ENCODE measurements around the gene KCNK5. TPM values are rescaled to one million over a fixed set of nuclear protein-coding genes. Genes with fewer than 3 reads are reported as not detected.

Gene KCNK5
- total RNA-seq, 2 donors from 2014 or later = 1.1 to 2.0 TPM

DNA sequence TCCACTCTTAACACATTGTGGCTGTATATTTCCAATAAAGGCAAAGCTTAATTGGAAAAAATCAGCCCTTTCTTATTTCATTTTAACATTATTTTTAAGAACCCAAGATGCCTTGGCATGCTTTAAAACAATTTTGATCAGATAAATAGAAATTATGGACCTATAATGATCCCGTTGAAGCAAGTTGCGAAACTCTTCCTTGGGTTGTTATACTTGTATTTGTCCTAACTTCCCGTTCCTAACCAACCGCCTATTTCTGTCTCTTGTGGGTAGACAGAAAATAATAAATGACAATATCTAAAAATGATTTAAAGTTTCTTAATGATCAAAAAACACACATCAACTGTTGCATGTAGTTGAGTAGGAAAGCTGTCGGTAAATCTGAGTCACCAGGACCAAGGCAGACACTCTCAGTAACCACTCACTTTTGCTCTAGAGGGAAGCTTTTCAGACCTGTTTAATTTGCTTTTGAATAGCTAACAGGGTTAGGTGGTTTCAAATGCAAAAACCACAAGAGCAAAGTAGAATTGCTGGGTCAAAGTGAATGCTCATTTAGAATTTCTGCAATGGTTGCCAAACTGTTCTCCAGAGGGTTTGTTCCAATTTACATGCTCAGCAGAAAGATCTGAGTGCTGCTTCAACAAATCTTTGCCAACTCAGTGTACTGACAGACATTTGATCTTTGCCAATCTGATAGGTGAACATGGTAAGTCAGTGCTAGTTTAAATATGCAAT, 34.2 kb upstream of the KCNK5 start:
- DNase-seq (ENCODE audit: low spot score) = no peak
- Histone ChIP-seq H3K36me3 (no peaks in the 10 kb centered on the region), H3K27ac (no peak overlapping the region), H3K4me3 (no peak overlapping the region), H3K9me3 (no peaks in the 10 kb centered on the region), H3K27me3 (no peaks in the 10 kb centered on the region), H3K4me1 (no peaks in the 10 kb centered on the region)
- TF ChIP-seq, protein P1, sequence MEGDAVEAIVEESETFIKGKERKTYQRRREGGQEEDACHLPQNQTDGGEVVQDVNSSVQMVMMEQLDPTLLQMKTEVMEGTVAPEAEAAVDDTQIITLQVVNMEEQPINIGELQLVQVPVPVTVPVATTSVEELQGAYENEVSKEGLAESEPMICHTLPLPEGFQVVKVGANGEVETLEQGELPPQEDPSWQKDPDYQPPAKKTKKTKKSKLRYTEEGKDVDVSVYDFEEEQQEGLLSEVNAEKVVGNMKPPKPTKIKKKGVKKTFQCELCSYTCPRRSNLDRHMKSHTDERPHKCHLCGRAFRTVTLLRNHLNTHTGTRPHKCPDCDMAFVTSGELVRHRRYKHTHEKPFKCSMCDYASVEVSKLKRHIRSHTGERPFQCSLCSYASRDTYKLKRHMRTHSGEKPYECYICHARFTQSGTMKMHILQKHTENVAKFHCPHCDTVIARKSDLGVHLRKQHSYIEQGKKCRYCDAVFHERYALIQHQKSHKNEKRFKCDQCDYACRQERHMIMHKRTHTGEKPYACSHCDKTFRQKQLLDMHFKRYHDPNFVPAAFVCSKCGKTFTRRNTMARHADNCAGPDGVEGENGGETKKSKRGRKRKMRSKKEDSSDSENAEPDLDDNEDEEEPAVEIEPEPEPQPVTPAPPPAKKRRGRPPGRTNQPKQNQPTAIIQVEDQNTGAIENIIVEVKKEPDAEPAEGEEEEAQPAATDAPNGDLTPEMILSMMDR (IDR thresholded peaks at IDR 0.05) = no peak

DNA sequence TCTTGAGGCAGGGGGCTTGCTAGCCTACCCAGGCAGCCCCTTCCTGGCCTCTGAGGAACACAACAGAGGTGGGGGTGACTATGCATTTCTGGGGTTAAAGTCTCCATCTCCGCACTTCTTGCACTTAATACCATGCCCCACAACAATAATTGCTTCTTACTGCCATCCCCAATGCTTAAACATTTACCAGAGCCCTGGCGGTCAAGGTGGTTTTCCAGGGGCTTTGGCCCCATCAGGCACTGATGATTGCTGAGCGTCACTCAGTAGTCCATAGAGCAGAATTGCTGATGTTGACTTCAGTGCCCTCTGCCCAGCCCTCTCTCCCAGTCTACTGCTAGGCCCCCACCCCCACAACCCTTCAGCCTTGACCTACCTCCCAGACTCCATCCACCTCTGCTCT, 32.5 kb upstream of the KCNK5 start:
- DNase-seq (ENCODE audit: low spot score) = no peak
- Histone ChIP-seq H3K27ac (no peak overlapping the region), H3K27me3 (no peaks in the 10 kb centered on the region), H3K4me3 (no peak overlapping the region), H3K4me1 (no peaks in the 10 kb centered on the region), H3K36me3 (no peaks in the 10 kb centered on the region), H3K9me3 (no peaks in the 10 kb centered on the region)
- TF ChIP-seq, protein P1 (IDR thresholded peaks at IDR 0.05) = no peak

DNA sequence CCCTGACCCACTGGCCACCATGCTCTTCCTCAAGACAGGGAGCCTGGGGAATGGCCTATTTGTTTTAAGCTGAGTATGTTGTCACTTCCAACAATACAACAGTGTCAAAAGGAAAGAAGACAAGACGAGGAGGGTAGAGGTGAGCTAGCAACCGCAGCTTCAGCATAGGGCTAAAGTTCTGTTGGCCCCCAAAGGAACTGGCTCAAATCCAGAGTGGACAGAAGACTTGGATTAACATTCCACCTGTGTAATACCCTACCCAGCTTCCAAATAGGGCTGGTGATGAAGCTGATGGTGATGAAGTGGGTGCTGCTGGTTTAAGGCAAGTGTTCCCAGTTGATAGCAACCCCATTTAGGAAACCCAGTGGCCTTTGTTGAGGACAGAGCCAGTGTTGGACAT, 31.7 kb upstream of the KCNK5 start:
- no peaks in the 10 kb centered on the region for H3K9me3 ChIP-seq

DNA sequence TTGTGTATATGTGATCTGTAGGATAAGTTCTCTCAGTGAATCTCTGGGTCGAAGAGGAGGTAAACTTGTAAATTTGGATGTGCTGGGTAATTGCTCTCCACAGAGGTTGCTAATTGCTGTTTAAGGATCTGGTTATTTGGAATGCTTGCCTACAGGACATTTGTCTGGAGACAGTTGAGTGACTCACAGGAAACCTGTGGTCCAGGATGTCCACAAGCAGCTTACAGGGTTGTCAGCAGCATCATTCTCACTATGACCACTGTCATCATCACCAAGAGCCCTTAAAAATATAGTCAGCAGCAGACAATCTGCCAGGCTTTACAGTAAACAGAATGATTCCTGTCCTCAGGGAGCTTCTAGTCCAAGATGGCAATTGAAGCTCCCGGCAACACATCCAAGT, 31.2 kb upstream of the KCNK5 start:
- TF ChIP-seq, protein P1 (IDR thresholded peaks at IDR 0.05) = no peak
- Histone ChIP-seq H3K27ac (no peak overlapping the region), H3K9me3 (no peaks in the 10 kb centered on the region), H3K4me1 (no peaks in the 10 kb centered on the region), H3K27me3 (no peaks in the 10 kb centered on the region), H3K4me3 (no peak overlapping the region), H3K36me3 (no peaks in the 10 kb centered on the region)
- DNase-seq (ENCODE audit: low spot score) = no peak

More for the DNA sequence above, 31.7 kb upstream of the KCNK5 start:
- no peak overlapping the region for H3K4me3 ChIP-seq
- no peaks in the 10 kb centered on the region for H3K4me1 ChIP-seq
- H3K27ac ChIP-seq = no peak overlapping the region
- DNase-seq (ENCODE audit: low spot score) = no peak
- H3K36me3 ChIP-seq = no peaks in the 10 kb centered on the region
- TF ChIP-seq, protein P1 (IDR thresholded peaks at IDR 0.05) = no peak
- H3K27me3 ChIP-seq = no peaks in the 10 kb centered on the region

DNA sequence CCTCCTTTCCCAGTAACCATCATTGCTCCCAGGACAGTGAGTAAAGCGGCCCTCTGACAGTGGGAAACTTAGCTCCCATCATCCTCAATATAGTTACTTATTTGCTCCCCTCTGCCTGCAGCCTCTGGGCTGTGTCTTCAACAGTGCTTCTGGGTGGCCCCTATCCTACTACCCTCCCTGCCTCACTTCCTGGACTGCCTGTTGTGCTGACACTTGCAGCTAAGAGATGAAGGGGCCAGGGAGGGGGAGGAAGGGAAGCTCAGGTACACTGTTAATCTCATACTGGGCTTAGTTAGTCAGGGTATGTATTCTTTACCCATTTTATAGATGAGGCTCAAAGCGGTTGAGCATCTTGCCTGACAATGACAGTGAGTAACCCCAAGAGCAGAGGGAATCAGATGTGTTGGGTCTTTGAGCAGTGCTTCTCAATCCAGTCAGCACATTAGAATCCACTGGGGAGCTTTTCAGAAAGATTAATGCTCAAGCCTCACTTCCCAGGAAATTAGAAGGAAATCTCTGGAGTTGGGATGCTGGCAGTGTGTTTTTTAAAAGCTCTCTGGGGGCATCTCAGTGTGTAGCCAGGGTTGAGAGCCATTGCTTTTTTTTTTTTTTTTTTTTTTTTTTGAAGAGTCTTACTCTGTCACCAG, 27.1 kb upstream of the KCNK5 start:
- H3K9me3 ChIP-seq = peaks cover 0 to 9% of the 10 kb centered on the region in 2 donors
- no peaks in the 10 kb centered on the region for H3K36me3 ChIP-seq

More for the DNA sequence above, 27.1 kb upstream of the KCNK5 start:
- DNase-seq (ENCODE audit: low spot score) = no peak
- TF ChIP-seq, protein P1 (IDR thresholded peaks at IDR 0.05) = no peak
- Histone ChIP-seq H3K27ac (no peak overlapping the region), H3K4me1 (no peaks in the 10 kb centered on the region), H3K27me3 (no peaks in the 10 kb centered on the region), H3K4me3 (no peak overlapping the region)
